Caco-2 (cell line): ENCODE measurements around the gene DSE. TPM values are rescaled to one million over a fixed set of nuclear protein-coding genes. Genes with fewer than 3 reads are reported as not detected.

Experiments used
- BruUV-seq: library from RNA; stranded (reverse); fragments of 400-500 nt; replicated peaks from 2 replicates; lab custom pipeline; 2021; lab: Mats Ljungman, UMichigan
- CTCF ChIA-PET: fragments of 300-600 bp; sonication (Branson Sonifier 250); formaldehyde crosslinking; loops from one replicate; lab custom pipeline; 2022; ENCODE audit warnings: antibody characterized with exemption; lab: Charles Lee
- POLR2A ChIA-PET: fragments of 300-600 bp; sonication (Branson Sonifier 250); formaldehyde crosslinking; loops from one replicate; lab custom pipeline; 2022; ENCODE audit warnings: antibody characterized with exemption; lab: Charles Lee
- DNase-seq, 2 experiments: peaks; one replicate each; pipeline versions ENCODE4 v3.0.0 to v3.0.0-alpha.2; 2020 to 2022
- H3K27me3 ChIP-seq: replicated peaks from 2 replicates; pipeline ENCODE4 v1.6.0; 2011; ENCODE audit warnings: low read length; ENCODE audit not compliant: control insufficient read depth, insufficient read depth
- H3K36me3 ChIP-seq: 2 replicates; pipeline ENCODE4 v1.5.1; 2011; ENCODE audit warnings: low read length; ENCODE audit not compliant: control insufficient read depth, insufficient read depth
- H3K4me1 ChIP-seq: fragments of 250-450 bp; sonication (Bioruptor Pico); 2 replicates; pipeline ENCODE4 v1.5.1; 2020; ENCODE audit warnings: mild to moderate bottlenecking
- H3K4me3 ChIP-seq: 2 replicates; pipeline ENCODE4 v1.5.1; 2011; ENCODE audit warnings: low read depth, mild to moderate bottlenecking, control low read depth, low read length
- H3K9me3 ChIP-seq: fragments of 250-450 bp; sonication (Bioruptor Pico); 2 replicates; pipeline ENCODE4 v1.5.1; 2020; ENCODE audit warnings: mild to moderate bottlenecking, moderate library complexity
- H3K27ac Mint-ChIP-seq: one replicate; pipeline ENCODE4 v1.8.0; 2022; ENCODE audit warnings: mixed read lengths; ENCODE audit not compliant: unreplicated experiment
- H3K27me3 Mint-ChIP-seq: one replicate; pipeline ENCODE4 v1.8.0; 2022; ENCODE audit warnings: mixed read lengths; ENCODE audit not compliant: insufficient read depth, unreplicated experiment
- H3K36me3 Mint-ChIP-seq: one replicate; pipeline ENCODE4 v1.8.0; 2022; ENCODE audit warnings: mild to moderate bottlenecking, mixed read lengths; ENCODE audit not compliant: insufficient read depth, unreplicated experiment
- H3K4me1 Mint-ChIP-seq: one replicate; pipeline ENCODE4 v1.8.0; 2022; ENCODE audit warnings: low read depth, mixed read lengths; ENCODE audit not compliant: unreplicated experiment
- H3K4me3 Mint-ChIP-seq: one replicate; pipeline ENCODE4 v1.8.0; 2022; ENCODE audit warnings: mild to moderate bottlenecking, moderate library complexity, mixed read lengths; ENCODE audit not compliant: unreplicated experiment
- H3K9me3 Mint-ChIP-seq: one replicate; pipeline ENCODE4 v1.8.0; 2022; ENCODE audit warnings: mixed read lengths; ENCODE audit not compliant: unreplicated experiment
- CTCF ChIP-seq, 2 experiments: fragments of 200-600 bp in 1 of 2; IDR thresholded peaks; 1 replicate in 1 of 2; 2 replicates in 1 of 2; pipeline versions ENCODE4 v1.5.1 to v1.8.0; 2011 to 2022; ENCODE audit warnings: antibody characterized with exemption in 1 of 2, control low read depth in 1 of 2, inconsistent platforms in 1 of 2, low read depth in 1 of 2, low read length in 1 of 2, mild to moderate bottlenecking in 1 of 2, moderate library complexity in 1 of 2; ENCODE audit not compliant: insufficient read depth in 1 of 2, severe bottlenecking in 1 of 2, unreplicated experiment in 1 of 2
- intact Hi-C: fragments of 100-400 bp; cut with micrococcal nuclease; formaldehyde crosslinking; loops from one replicate; pipeline ENCODE4 v1.10.0; 2022; ENCODE audit not compliant: unreplicated experiment
- total RNA-seq: library from RNA; stranded (reverse); gene quantifications from 2 replicates; pipeline ENCODE4 v1.2.3, GENCODE V29; 2022

DSE gene
- total RNA-seq, 1 experiment from 2014 or later: 2.8 TPM

DNA sequence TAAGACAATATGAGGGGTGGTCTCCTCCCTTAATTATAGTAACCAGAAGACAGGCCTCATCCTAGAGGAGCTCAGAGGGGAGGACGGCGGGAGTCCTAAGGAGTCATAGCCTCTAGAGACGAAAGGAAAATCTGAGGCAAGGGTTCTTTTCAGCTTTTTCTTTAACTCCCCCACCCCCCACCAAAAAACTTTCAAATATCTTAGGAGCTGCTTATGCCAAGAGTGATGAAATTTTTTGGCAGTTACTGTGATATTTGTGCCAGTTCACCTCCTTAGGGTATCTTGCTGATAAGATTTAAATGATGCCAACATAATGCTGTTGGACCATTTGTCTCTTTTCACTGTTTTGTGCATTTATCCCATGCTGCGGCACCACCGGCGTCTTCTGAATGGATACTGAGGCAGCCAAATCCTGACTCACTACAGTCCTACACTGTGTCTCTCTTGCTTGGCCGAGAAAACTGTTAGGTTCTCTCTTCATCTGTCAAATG, 44.5 kb upstream of the DSE start:
- Mint-ChIP-seq H3K4me1 (no peaks in the 10 kb centered on the region), H3K27me3 (no peaks in the 10 kb centered on the region), H3K4me3 (no peak overlapping the region), H3K36me3 (no peaks in the 10 kb centered on the region), H3K27ac (no peak overlapping the region), H3K9me3 (no peaks in the 10 kb centered on the region)
- CTCF ChIA-PET: no interaction called here
- Histone ChIP-seq H3K4me1 (no peaks in the 10 kb centered on the region), H3K27me3 (no peaks in the 10 kb centered on the region), H3K36me3 (no peaks in the 10 kb centered on the region), H3K9me3 (no peaks in the 10 kb centered on the region), H3K4me3 (no peak overlapping the region)
- POLR2A ChIA-PET: no interaction called here
- no peak for TF ChIP-seq CTCF (IDR thresholded peaks at IDR 0.05; ENCODE audit: insufficient read depth in 1 of 2, low read depth in 1 of 2, low read length in 1 of 2, severe bottlenecking in 1 of 2, unreplicated experiment in 1 of 2)
- no peak for DNase-seq
- BruUV-seq: no TSS peak
- intact Hi-C loops: no loop called here

DNA sequence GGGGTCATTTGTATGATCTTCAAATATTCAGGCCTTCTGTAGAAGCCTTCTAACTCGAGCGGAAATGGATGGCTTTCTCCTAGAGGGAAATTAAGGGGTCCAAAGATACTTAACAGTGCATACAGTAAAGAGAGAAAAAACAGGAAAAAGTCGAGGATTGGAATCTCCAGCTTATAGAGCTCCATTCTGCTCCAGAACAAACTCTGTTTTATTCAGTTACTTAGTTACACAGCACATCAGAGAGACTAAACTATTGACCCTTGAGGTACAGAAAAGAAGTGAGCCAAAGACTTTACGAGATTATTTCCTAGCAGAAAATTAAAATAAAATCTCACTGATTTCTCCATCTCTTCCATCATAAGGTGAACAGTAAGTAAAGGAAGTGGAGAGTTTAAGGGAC, 43.8 kb upstream of the DSE start:
- no peak overlapping the region for H3K4me3 Mint-ChIP-seq
- Histone ChIP-seq H3K4me1 (no peaks in the 10 kb centered on the region), H3K9me3 (no peaks in the 10 kb centered on the region), H3K36me3 (no peaks in the 10 kb centered on the region), H3K27me3 (no peaks in the 10 kb centered on the region), H3K4me3 (no peak overlapping the region)
- no peaks in the 10 kb centered on the region for H3K27me3 Mint-ChIP-seq
- intact Hi-C loops: no loop called here
- H3K4me1 Mint-ChIP-seq: no peaks in the 10 kb centered on the region
- DNase-seq: no peak
- H3K27ac Mint-ChIP-seq: no peak overlapping the region
- H3K36me3 Mint-ChIP-seq: no peaks in the 10 kb centered on the region
- H3K9me3 Mint-ChIP-seq: no peaks in the 10 kb centered on the region
- no peak for TF ChIP-seq CTCF (IDR thresholded peaks at IDR 0.05; ENCODE audit: insufficient read depth in 1 of 2, low read depth in 1 of 2, low read length in 1 of 2, severe bottlenecking in 1 of 2, unreplicated experiment in 1 of 2)
- no TSS peak for BruUV-seq
- ChIA-PET POLR2A (no interaction called here), CTCF (no interaction called here)

DNA sequence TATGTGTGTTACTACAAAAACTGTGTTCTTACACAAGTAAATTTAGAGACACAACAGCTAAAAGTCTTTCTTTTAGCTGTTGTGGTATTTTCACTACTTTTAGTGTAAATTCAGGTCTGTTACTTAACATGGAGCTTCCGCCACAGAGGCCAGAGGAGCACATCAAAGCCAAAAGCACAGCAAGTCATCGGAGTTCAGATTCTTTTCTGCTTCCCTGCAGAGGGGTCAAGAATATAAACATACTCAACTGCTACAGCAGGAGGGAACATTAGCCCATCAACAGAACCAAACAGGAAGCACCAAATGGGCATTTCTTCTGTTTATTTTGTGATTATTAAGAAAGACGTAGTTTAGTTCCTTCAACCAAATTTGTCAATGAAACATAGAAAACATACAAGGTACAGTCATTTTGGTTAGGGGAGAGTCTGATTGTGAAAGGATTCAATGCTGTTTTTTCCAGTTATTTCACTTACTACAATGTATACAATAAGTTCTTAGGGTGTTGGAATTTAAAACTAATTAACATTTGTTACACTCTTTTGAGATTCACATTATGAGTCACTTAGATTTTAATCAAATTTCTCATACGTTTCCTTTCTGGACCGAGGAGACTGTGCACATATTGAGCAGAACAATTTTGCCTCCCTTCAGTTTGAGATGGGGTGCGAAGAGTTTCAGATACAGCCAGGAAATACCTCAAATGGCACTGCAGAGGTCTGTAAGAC, 42.8 kb upstream of the DSE start:
- no peak overlapping the region for H3K27ac Mint-ChIP-seq
- H3K27me3 Mint-ChIP-seq: peaks cover 3% of the 10 kb centered on the region
- H3K4me3 Mint-ChIP-seq: no peak overlapping the region
- no TSS peak for BruUV-seq
- no peaks in the 10 kb centered on the region for H3K4me1 Mint-ChIP-seq
- H3K9me3 Mint-ChIP-seq: no peaks in the 10 kb centered on the region
- no peak for DNase-seq
- Histone ChIP-seq H3K27me3 (no peaks in the 10 kb centered on the region), H3K9me3 (no peaks in the 10 kb centered on the region), H3K4me1 (no peaks in the 10 kb centered on the region), H3K4me3 (no peak overlapping the region), H3K36me3 (no peaks in the 10 kb centered on the region)
- ChIA-PET CTCF (no interaction called here), POLR2A (no interaction called here)
- H3K36me3 Mint-ChIP-seq: no peaks in the 10 kb centered on the region
- no peak for TF ChIP-seq CTCF (IDR thresholded peaks at IDR 0.05; ENCODE audit: insufficient read depth in 1 of 2, low read depth in 1 of 2, low read length in 1 of 2, severe bottlenecking in 1 of 2, unreplicated experiment in 1 of 2)
- intact Hi-C loops: no loop called here
